ENCODE measurements around the gene CXCL5.

The CXCL5 gene

GRCh38 chr4:74021601-74022000 is 23.1 kb upstream of the CXCL5 start:
- TF ChIP-seq SIN3A (IDR thresholded peaks at IDR 0.05; ENCODE audit: borderline replicate concordance, insufficient read depth, low read length) = no peak
- TF ChIP-seq POLR2AphosphoS5 (IDR thresholded peaks at IDR 0.05; ENCODE audit: low read depth, low read length) = no peak
- TF ChIP-seq REST (IDR thresholded peaks at IDR 0.05; ENCODE audit: insufficient read depth in 1 of 2, low read depth in 2 of 2, low read length in 2 of 2) = no peak
- TF ChIP-seq TAF1 (IDR thresholded peaks at IDR 0.05; ENCODE audit: borderline replicate concordance, insufficient read depth, low read length) = no peak
- TF ChIP-seq FOXP2 (optimal IDR thresholded peaks at IDR 0.05; ENCODE audit: borderline replicate concordance, extremely low read depth, extremely low read length, insufficient read depth) = no peak

GRCh38 chr4:74018771-74019170 is 20.3 kb upstream of the CXCL5 start:
- TF ChIP-seq TAF1 (IDR thresholded peaks at IDR 0.05; ENCODE audit: borderline replicate concordance, insufficient read depth, low read length) = no peak
- no peak for TF ChIP-seq FOXP2 (optimal IDR thresholded peaks at IDR 0.05; ENCODE audit: borderline replicate concordance, extremely low read depth, extremely low read length, insufficient read depth)
- no peak for TF ChIP-seq POLR2AphosphoS5 (IDR thresholded peaks at IDR 0.05; ENCODE audit: low read depth, low read length)
- no peak for TF ChIP-seq SIN3A (IDR thresholded peaks at IDR 0.05; ENCODE audit: borderline replicate concordance, insufficient read depth, low read length)
- TF ChIP-seq REST (IDR thresholded peaks at IDR 0.05; ENCODE audit: insufficient read depth in 1 of 2, low read depth in 2 of 2, low read length in 2 of 2) = no peak

- no peak for TF ChIP-seq POLR2AphosphoS5 (IDR thresholded peaks at IDR 0.05; ENCODE audit: low read depth, low read length)
- no peak for TF ChIP-seq FOXP2 (optimal IDR thresholded peaks at IDR 0.05; ENCODE audit: borderline replicate concordance, extremely low read depth, extremely low read length, insufficient read depth)
- no peak for TF ChIP-seq REST (IDR thresholded peaks at IDR 0.05; ENCODE audit: insufficient read depth in 1 of 2, low read depth in 2 of 2, low read length in 2 of 2)
- no peak for TF ChIP-seq TAF1 (IDR thresholded peaks at IDR 0.05; ENCODE audit: borderline replicate concordance, insufficient read depth, low read length)
- TF ChIP-seq SIN3A (IDR thresholded peaks at IDR 0.05; ENCODE audit: borderline replicate concordance, insufficient read depth, low read length) = no peak
Measured at GRCh38 chr4:74018116-74018515, 19.6 kb upstream of the CXCL5 start.

DNA sequence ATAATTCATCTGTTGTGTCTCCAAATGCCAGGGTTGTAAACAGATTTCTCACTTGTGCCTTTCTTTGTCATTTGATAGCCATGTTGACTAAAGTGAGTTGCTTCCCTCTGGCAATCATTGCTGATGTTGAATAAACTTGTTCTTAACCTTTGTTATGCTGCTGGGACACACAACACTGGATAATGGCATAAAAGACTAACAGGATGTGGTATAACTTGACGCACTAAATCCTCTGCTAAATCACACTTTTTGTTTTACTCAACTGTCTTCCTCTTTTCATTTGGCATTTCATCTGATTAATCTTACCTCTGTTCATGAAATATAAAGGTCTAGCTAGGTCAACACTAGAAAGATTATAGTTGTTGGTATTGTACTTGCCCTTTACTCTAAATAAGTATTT is 17.6 kb upstream of the CXCL5 start:
- no peak for TF ChIP-seq TAF1 (IDR thresholded peaks at IDR 0.05; ENCODE audit: borderline replicate concordance, insufficient read depth, low read length)

- no peak for TF ChIP-seq POLR2AphosphoS5 (IDR thresholded peaks at IDR 0.05; ENCODE audit: low read depth, low read length)
Measured at GRCh38 chr4:74015126-74015780, 16.8 kb upstream of the CXCL5 start.

DNA sequence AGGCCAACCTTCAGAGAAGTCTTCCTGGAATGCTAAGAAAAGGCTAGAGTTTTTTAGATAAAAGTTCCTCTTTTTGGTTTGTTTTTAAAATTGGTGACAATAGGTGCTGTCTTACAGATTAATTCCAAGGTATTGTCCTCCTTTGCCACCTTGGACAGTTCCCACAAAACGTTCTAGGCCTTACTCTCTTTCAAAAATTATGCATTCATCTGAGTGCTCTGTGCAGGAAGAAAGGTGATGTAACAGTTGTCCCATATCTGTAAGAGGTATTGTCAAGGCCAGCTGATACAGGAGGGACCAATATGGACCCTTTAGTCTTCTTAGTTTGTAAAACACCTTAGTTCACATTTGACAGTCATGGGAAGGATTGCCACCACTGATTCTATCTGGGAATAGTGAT is 15.9 kb upstream of the CXCL5 start:
- TF ChIP-seq REST (IDR thresholded peaks at IDR 0.05; ENCODE audit: insufficient read depth in 1 of 2, low read depth in 2 of 2, low read length in 2 of 2) (peak; percentile 78 to 90), FOXP2 (optimal IDR thresholded peaks at IDR 0.05; ENCODE audit: borderline replicate concordance, extremely low read depth, extremely low read length, insufficient read depth) (no peak)
